ENCODE data around the gene LCE1F.

- TF ChIP-seq POLR2A (IDR thresholded peaks at IDR 0.05): no peak
- TF ChIP-seq CTCF (IDR thresholded peaks at IDR 0.05): no peak
These were observed 1.4 kb downstream of the LCE1F start for GRCh38 chr1:152776361-152776760.

Measured in testis (tissue), 2 donors.